Neural cell (in vitro differentiated cells): ENCODE data around the gene SLITRK2. TPM values are rescaled to one million over a fixed set of nuclear protein-coding genes. Genes with fewer than 3 reads are reported as not detected.

Experiments
- H2AFZ ChIP-seq: fragments of 200-600, 300-800 bp; sonication (generic), shearing (Covaris generic); 2 replicates; pipeline ENCODE4 v1.6.0; 2014; ENCODE audit warnings: low read depth, mild to moderate bottlenecking, antibody characterized with exemption, low read length, moderate library complexity
- H3F3A ChIP-seq: fragments of 200-600 bp; shearing (Covaris generic); 2 replicates; pipeline ENCODE4 v1.6.1; 2016; ENCODE audit warnings: mild to moderate bottlenecking, moderate library complexity, mixed read lengths, antibody characterized with exemption, low read length; ENCODE audit not compliant: insufficient read depth, poor library complexity, severe bottlenecking
- H3K27ac ChIP-seq: fragments of 200-600, 300-800 bp; sonication (generic), shearing (Covaris generic); 2 replicates; pipeline ENCODE4 v1.5.1; 2014; ENCODE audit warnings: mild to moderate bottlenecking, low read length, moderate library complexity
- H3K27me3 ChIP-seq: fragments of 300-800, 200-600 bp; sonication (generic), shearing (Covaris generic); 2 replicates; pipeline ENCODE4 v1.6.0; 2014; ENCODE audit warnings: mild to moderate bottlenecking, low read depth, low read length, moderate library complexity; ENCODE audit not compliant: insufficient read depth
- H3K36me3 ChIP-seq: fragments of 300-800, 200-600 bp; sonication (generic), shearing (Covaris generic); 2 replicates; pipeline ENCODE4 v1.5.1; 2014; ENCODE audit warnings: mild to moderate bottlenecking, antibody characterized with exemption, low read length, moderate library complexity; ENCODE audit not compliant: insufficient read depth
- H3K4me2 ChIP-seq: fragments of 300-800, 200-600 bp; sonication (generic), shearing (Covaris generic); 2 replicates; pipeline ENCODE4 v1.6.0; 2014; ENCODE audit warnings: mild to moderate bottlenecking, low read length
- H3K4me3 ChIP-seq: fragments of 300-800, 200-600 bp; sonication (generic), shearing (Covaris generic); 2 replicates; pipeline ENCODE4 v1.5.1; 2014; ENCODE audit warnings: mild to moderate bottlenecking, low read length, moderate library complexity
- H3K79me2 ChIP-seq: fragments of 200-600 bp; shearing (Covaris generic); replicated peaks from 2 replicates; pipeline ENCODE4 v1.6.0; 2014; ENCODE audit warnings: mild to moderate bottlenecking, low read length, moderate library complexity; ENCODE audit not compliant: insufficient read depth
- H3K9ac ChIP-seq: fragments of 300-800, 200-600 bp; sonication (generic), shearing (Covaris generic); 2 replicates; pipeline ENCODE4 v1.6.1; 2016; ENCODE audit warnings: mild to moderate bottlenecking, low read length, mixed read lengths
- H3K9me2 ChIP-seq: fragments of 200-600 bp; shearing (Covaris generic); 2 replicates; pipeline ENCODE4 v1.6.1; 2016; ENCODE audit warnings: mild to moderate bottlenecking, low read length, mixed read lengths; ENCODE audit not compliant: insufficient read depth
- H3K9me3 ChIP-seq: fragments of 200-600, 300-800 bp; sonication (generic), shearing (Covaris generic); 2 replicates; pipeline ENCODE4 v1.6.1; 2016; ENCODE audit warnings: mild to moderate bottlenecking, mixed run types, low read length, moderate library complexity, mixed read lengths
- H4K20me1 ChIP-seq: fragments of 200-600 bp; shearing (Covaris generic); 2 replicates; pipeline ENCODE4 v1.6.1; 2016; ENCODE audit warnings: mild to moderate bottlenecking, mixed run types; ENCODE audit not compliant: insufficient read depth
- EP300 ChIP-seq: fragments of 450-650 bp; conservative IDR thresholded peaks from 2 replicates; pipeline ENCODE4 v1.6.1; 2014; ENCODE audit warnings: antibody characterized with exemption, mild to moderate bottlenecking, moderate library complexity; ENCODE audit not compliant: poor library complexity, severe bottlenecking
- EZH2 ChIP-seq: fragments of 200-600, 300-800 bp; shearing (Covaris generic), sonication (generic); IDR thresholded peaks from 2 replicates; pipeline ENCODE4 v1.6.1; 2014; ENCODE audit warnings: antibody characterized with exemption, low read length, borderline replicate concordance, mild to moderate bottlenecking; ENCODE audit not compliant: insufficient read depth, poor library complexity, severe bottlenecking
- MXI1 ChIP-seq: fragments of 450-650 bp; conservative IDR thresholded peaks from 2 replicates; pipeline ENCODE4 v1.6.1; 2014; ENCODE audit warnings: antibody characterized with exemption, mild to moderate bottlenecking; ENCODE audit not compliant: poor library complexity, severe bottlenecking
- POLR2AphosphoS5 ChIP-seq: IDR thresholded peaks from 2 replicates; pipeline ENCODE4 v1.6.1; 2012
- RAD21 ChIP-seq: fragments of 450-650 bp; conservative IDR thresholded peaks from 2 replicates; pipeline ENCODE4 v1.6.1; 2014; ENCODE audit warnings: antibody characterized with exemption, mild to moderate bottlenecking, moderate library complexity
- REST ChIP-seq: IDR thresholded peaks from 2 replicates; pipeline ENCODE4 v1.6.1; 2012; ENCODE audit warnings: borderline replicate concordance
- SMC3 ChIP-seq: fragments of 450-650 bp; conservative IDR thresholded peaks from 2 replicates; pipeline ENCODE4 v1.6.1; 2014; ENCODE audit warnings: antibody characterized with exemption, mild to moderate bottlenecking, moderate library complexity; ENCODE audit not compliant: poor library complexity
- TAF1 ChIP-seq: IDR thresholded peaks from 2 replicates; pipeline ENCODE4 v1.6.1; 2012; ENCODE audit warnings: low read depth
- polyA plus RNA-seq: library from polyadenylated mRNA; depleted of rRNA; stranded (reverse); fragments of >200 nt; gene quantifications from 2 replicates; pipeline ENCODE4 v1.2.3, GENCODE V29; 2014
- TF ChIP-seq, protein P1 (sequence below): fragments of 450-650 bp; IDR thresholded peaks from 2 replicates; pipeline ENCODE4 v1.5.1; 2014; ENCODE audit warnings: antibody characterized with exemption, mild to moderate bottlenecking, moderate library complexity; ENCODE audit not compliant: poor library complexity, severe bottlenecking

The SLITRK2 gene
- polyA plus RNA-seq, 1 donor from 2014 or later = 1.9 TPM

- H3K9me2 ChIP-seq = no peaks in the 10 kb centered on the region
- no peak overlapping the region for H2AFZ ChIP-seq
- H3K9me3 ChIP-seq = no peaks in the 10 kb centered on the region
- H4K20me1 ChIP-seq = no peaks in the 10 kb centered on the region
- H3K36me3 ChIP-seq = no peaks in the 10 kb centered on the region
- no peaks in the 10 kb centered on the region for H3K27me3 ChIP-seq
- no peak overlapping the region for H3K27ac ChIP-seq
- no peak overlapping the region for H3K9ac ChIP-seq
- TF ChIP-seq SMC3 (no peak), REST (no peak), MXI1 (no peak), EZH2 (no peak), RAD21 (no peak), EP300 (no peak), POLR2AphosphoS5 (no peak), TAF1 (no peak)
- TF ChIP-seq, protein P1, sequence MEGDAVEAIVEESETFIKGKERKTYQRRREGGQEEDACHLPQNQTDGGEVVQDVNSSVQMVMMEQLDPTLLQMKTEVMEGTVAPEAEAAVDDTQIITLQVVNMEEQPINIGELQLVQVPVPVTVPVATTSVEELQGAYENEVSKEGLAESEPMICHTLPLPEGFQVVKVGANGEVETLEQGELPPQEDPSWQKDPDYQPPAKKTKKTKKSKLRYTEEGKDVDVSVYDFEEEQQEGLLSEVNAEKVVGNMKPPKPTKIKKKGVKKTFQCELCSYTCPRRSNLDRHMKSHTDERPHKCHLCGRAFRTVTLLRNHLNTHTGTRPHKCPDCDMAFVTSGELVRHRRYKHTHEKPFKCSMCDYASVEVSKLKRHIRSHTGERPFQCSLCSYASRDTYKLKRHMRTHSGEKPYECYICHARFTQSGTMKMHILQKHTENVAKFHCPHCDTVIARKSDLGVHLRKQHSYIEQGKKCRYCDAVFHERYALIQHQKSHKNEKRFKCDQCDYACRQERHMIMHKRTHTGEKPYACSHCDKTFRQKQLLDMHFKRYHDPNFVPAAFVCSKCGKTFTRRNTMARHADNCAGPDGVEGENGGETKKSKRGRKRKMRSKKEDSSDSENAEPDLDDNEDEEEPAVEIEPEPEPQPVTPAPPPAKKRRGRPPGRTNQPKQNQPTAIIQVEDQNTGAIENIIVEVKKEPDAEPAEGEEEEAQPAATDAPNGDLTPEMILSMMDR = no peak
- no peaks in the 10 kb centered on the region for H3F3A ChIP-seq
- H3K79me2 ChIP-seq = no peaks in the 10 kb centered on the region
- H3K4me2 ChIP-seq = no peak overlapping the region
- H3K4me3 ChIP-seq = no peak overlapping the region
Measured at GRCh38 chrX:145844886-145845285, 27.3 kb downstream of the SLITRK2 start.

DNA sequence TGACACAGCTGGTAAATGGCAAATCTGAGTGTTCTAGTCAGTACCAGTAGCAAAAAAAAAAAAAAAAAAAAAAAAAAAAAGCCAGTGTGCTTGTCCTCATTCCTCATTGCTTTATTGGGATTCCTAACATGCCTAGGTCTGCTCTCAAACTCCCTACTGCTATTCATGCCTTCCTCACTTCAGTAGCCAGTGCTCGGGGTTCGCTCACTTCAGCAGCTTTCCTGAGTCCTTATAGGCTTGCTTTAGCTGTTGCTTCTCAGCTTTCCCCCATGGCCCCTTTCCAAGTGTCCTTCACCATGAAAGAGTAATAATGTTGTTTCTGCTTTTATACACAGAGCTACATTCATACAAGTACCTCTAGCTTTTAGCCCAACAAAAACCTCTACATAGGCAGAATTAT is 30.8 kb downstream of the SLITRK2 start:
- no peaks in the 10 kb centered on the region for H3K9me2 ChIP-seq
- H2AFZ ChIP-seq = no peak overlapping the region
- H3K9ac ChIP-seq = no peak overlapping the region
- no peak overlapping the region for H3K4me3 ChIP-seq
- H3K4me2 ChIP-seq = no peak overlapping the region
- TF ChIP-seq TAF1 (no peak), EP300 (no peak), RAD21 (no peak)
- H3K27me3 ChIP-seq = no peaks in the 10 kb centered on the region
- H3F3A ChIP-seq = no peaks in the 10 kb centered on the region
- no peaks in the 10 kb centered on the region for H3K9me3 ChIP-seq
- H4K20me1 ChIP-seq = no peaks in the 10 kb centered on the region
- no peaks in the 10 kb centered on the region for H3K36me3 ChIP-seq
- no peaks in the 10 kb centered on the region for H3K79me2 ChIP-seq
- no peak overlapping the region for H3K27ac ChIP-seq

- H3K4me3 ChIP-seq = no peak overlapping the region
- H3F3A ChIP-seq = no peaks in the 10 kb centered on the region
- no peak overlapping the region for H3K27ac ChIP-seq
- H3K79me2 ChIP-seq = no peaks in the 10 kb centered on the region
- no peak overlapping the region for H3K4me2 ChIP-seq
- TF ChIP-seq SMC3 = no peak
- TF ChIP-seq POLR2AphosphoS5 = no peak
- TF ChIP-seq REST = no peak
- no peak for TF ChIP-seq TAF1
- TF ChIP-seq RAD21 = no peak
- H3K9me3 ChIP-seq = no peaks in the 10 kb centered on the region
- H3K9me2 ChIP-seq = no peaks in the 10 kb centered on the region
- no peaks in the 10 kb centered on the region for H3K36me3 ChIP-seq
- H2AFZ ChIP-seq = no peak overlapping the region
- H4K20me1 ChIP-seq = no peaks in the 10 kb centered on the region
- no peaks in the 10 kb centered on the region for H3K27me3 ChIP-seq
- H3K9ac ChIP-seq = no peak overlapping the region
Measured at GRCh38 chrX:145848857-145849256, 31.2 kb downstream of the SLITRK2 start.
